ENCODE data around the gene PRRC2B.

GRCh38 chr9:131432597-131433301, 38.9 kb downstream of the PRRC2B start:
- TF ChIP-seq CTCF (IDR thresholded peaks at IDR 0.05) (no peak), POLR2A (IDR thresholded peaks at IDR 0.05) (no peak)

Data from lower leg skin (tissue), 3 donors.